HG03378 (cell line): ENCODE measurements around the gene ARHGAP26.
A peak's percentile ranks its signal among the peaks of the same experiment; 100 is the strongest.
"Not testable (repeated sequence)": the region's sequence is repeated elsewhere in the genome, so short reads cannot be mapped to it uniquely, and the experiment has no call there.

Experiments used
- ATAC-seq: cut with Tn5 transposase; IDR thresholded peaks from one replicate; pipeline ENCODE4 v1.9.1; 2021; ENCODE audit warnings: mild to moderate bottlenecking, moderate library complexity; ENCODE audit not compliant: unreplicated experiment

Gene ARHGAP26

GRCh38 chr5:142976861-142977260 is 206.7 kb downstream of the ARHGAP26 start:
- ATAC-seq: no peak

- ATAC-seq: peak; percentile 85
These were observed 207.3 kb downstream of the ARHGAP26 start for GRCh38 chr5:142977363-142978051.

- ATAC-seq: no peak
These were observed 208.1 kb downstream of the ARHGAP26 start for GRCh38 chr5:142978252-142978651.

GRCh38 chr5:142978726-142979125 is 208.5 kb downstream of the ARHGAP26 start:
- no peak for ATAC-seq

- no peak for ATAC-seq
These were observed 209.5 kb downstream of the ARHGAP26 start for GRCh38 chr5:142979636-142980035.

- no peak for ATAC-seq
These were observed 211.3 kb downstream of the ARHGAP26 start for GRCh38 chr5:142981475-142981874.

- no peak for ATAC-seq
These were observed 212.0 kb downstream of the ARHGAP26 start for GRCh38 chr5:142981886-142982820.

GRCh38 chr5:142982821-142983200 is 212.6 kb downstream of the ARHGAP26 start:
- no peak for ATAC-seq

GRCh38 chr5:142984011-142984410 is 213.8 kb downstream of the ARHGAP26 start:
- no peak for ATAC-seq

GRCh38 chr5:142984525-142984924 is 214.3 kb downstream of the ARHGAP26 start:
- ATAC-seq: no peak

- not testable (repeated sequence) for ATAC-seq
These were observed 219.1 kb downstream of the ARHGAP26 start for GRCh38 chr5:142989270-142989669.

GRCh38 chr5:142990073-142990472 is 219.9 kb downstream of the ARHGAP26 start:
- ATAC-seq: not testable (repeated sequence)

GRCh38 chr5:142994218-142994617 is 224.0 kb downstream of the ARHGAP26 start:
- ATAC-seq: no peak

GRCh38 chr5:142995621-142996020 is 225.4 kb downstream of the ARHGAP26 start:
- ATAC-seq: not testable (repeated sequence)

GRCh38 chr5:142997591-142997990 is 227.4 kb downstream of the ARHGAP26 start:
- ATAC-seq: no peak

GRCh38 chr5:142998316-142999020 is 228.3 kb downstream of the ARHGAP26 start:
- ATAC-seq: no peak

- ATAC-seq: not testable (repeated sequence)
These were observed 230.4 kb downstream of the ARHGAP26 start for GRCh38 chr5:143000551-143000950.

GRCh38 chr5:143001764-143002351 is 231.7 kb downstream of the ARHGAP26 start:
- no peak for ATAC-seq

- ATAC-seq: peak; percentile 59
These were observed 232.5 kb downstream of the ARHGAP26 start for GRCh38 chr5:143002459-143003327.

- no peak for ATAC-seq
These were observed 233.1 kb downstream of the ARHGAP26 start for GRCh38 chr5:143003328-143003636.
